Adrenal gland (tissue), 5 donors: ENCODE measurements around the gene MYO9B.
"Not testable (repeated sequence)": the region's sequence is repeated elsewhere in the genome, so short reads cannot be mapped to it uniquely, and the experiment has no call there.

Source experiments
- CTCF ChIP-seq, 6 experiments: fragments of 450-650 bp in 4 of 6; fragments of 200-600 bp in 2 of 6; sonication (generic) in 1 of 6; IDR thresholded peaks; 1 replicate in 5 of 6; 2 replicates in 1 of 6; pipeline versions ENCODE4 v1.5.1 to v1.8.0; 2016 to 2021; ENCODE audit warnings: antibody characterized with exemption in 6 of 6, mild to moderate bottlenecking in 2 of 6, moderate library complexity in 1 of 6
- POLR2A ChIP-seq, 2 donors: fragments of 450-650 bp; IDR thresholded peaks; one replicate each; pipeline ENCODE4 v1.6.1; 2017; ENCODE audit warnings: antibody characterized with exemption in 2 of 2, mild to moderate bottlenecking in 2 of 2, moderate library complexity in 1 of 2
- donor health status: DM: no; HTN: no; CAD: no.

- TF ChIP-seq CTCF, POLR2A (IDR thresholded peaks at IDR 0.05): not testable (repeated sequence)
Measured at GRCh38 chr19:17094694-17095093, 19.1 kb downstream of the MYO9B start.
